Activated CD4-positive, alpha-beta T cell treated with anti-CD3 and anti-CD28 coated beads, Interleukin-2, Interleukin-6, amounts not matched to agents 100 ng/mL and 50 ng/mL, durations not matched to agents 16 hours and 8 hours (primary cell): Measurements from ENCODE around the gene SLC25A39.
"Not testable (repeated sequence)": the region's sequence is repeated elsewhere in the genome, so short reads cannot be mapped to it uniquely, and the experiment has no call there.

Experiments used
- DNase-seq: peaks from one replicate; pipeline ENCODE4 v3.0.0-alpha.2; 2020

Gene SLC25A39

DNA sequence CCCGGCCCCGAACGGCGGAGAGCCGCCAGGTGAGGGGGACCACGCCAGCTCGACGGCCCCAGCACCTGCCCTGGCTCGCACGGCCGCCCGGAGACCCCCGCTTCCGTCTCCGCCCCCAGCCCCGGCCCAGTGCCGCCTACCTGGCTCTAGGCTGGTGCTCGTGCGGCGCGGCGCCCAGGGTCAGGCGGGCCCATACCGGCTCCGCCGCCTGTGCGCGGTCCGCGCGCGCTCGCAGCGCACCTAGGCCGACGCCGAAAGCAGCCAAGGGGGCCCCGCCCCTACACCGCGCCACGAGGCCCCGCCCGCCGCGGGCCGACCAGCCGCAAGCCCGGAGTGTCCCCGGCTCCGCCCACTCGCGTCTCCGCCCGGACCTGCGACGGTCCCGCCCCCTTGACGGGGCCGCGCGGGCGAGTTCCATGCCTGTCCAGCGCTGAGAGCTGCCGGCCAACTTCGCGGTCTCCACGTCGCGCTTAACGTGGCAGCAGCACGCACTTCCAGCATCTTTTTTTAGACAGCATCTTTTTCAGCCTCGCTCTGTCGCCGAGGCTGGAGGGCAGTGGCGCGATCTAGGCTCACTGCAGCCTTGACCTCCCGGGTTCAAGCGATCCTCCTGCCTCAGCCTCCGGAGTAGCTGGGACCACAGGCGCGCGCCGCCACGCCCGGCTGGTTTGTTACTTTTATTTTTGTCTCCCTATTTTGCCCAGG lies at the start of gene SLC25A39:
TSS of gene SLC25A39 (minus strand) at position 253 of the 705 bp plus-strand sequence. CDS start 1,261 bp downstream, outside the sequence.
- DNase-seq: peak; percentile 97

- no peak for DNase-seq
Measured at GRCh38 chr17:44372036-44372435, 47.4 kb upstream of the SLC25A39 start.

DNA sequence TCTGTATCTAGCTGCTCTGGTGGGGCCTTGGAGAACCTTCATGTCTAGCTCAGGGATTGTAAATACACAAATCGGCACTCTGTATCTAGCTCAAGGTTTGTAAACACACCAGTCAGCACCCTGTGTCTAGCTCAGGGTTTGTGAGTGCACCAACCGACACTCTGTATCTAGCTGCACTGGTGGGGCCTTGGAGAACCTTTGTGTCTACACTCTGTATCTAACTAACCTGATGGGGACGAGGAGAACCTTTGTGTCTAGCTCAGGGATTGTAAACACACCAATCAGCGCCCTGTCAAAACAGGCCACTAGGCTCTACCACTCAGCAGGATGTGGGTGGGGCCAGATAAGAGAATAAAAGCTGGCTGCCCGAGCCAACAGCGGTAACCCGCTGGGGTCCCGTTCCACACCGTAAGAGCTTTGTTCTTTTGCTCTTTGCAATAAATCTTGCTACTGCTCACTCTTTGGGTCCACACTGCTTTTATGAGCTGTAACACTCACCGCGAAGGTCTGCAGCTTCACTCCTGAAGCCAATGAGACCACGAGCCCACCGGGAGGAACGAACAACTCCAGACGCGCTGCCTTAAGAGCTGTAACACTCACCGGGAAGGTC lies 44.9 kb upstream of the SLC25A39 start:
- DNase-seq: not testable (repeated sequence)

- not testable (repeated sequence) for DNase-seq
Measured at GRCh38 chr17:44368391-44369243, 44.0 kb upstream of the SLC25A39 start.

- DNase-seq: no peak
Measured at GRCh38 chr17:44367231-44367979, 42.8 kb upstream of the SLC25A39 start.

- DNase-seq: not testable (repeated sequence)
Measured at GRCh38 chr17:44365051-44365450, 40.4 kb upstream of the SLC25A39 start.

- DNase-seq: peak; percentile 75
Measured at GRCh38 chr17:44363613-44364159, 39.1 kb upstream of the SLC25A39 start, which contains the start of gene FAM171A2. Gene FAM171A2 (minus strand): TSS chr17:44363853. CDS start chr17:44363714, 139 bp downstream.

DNA sequence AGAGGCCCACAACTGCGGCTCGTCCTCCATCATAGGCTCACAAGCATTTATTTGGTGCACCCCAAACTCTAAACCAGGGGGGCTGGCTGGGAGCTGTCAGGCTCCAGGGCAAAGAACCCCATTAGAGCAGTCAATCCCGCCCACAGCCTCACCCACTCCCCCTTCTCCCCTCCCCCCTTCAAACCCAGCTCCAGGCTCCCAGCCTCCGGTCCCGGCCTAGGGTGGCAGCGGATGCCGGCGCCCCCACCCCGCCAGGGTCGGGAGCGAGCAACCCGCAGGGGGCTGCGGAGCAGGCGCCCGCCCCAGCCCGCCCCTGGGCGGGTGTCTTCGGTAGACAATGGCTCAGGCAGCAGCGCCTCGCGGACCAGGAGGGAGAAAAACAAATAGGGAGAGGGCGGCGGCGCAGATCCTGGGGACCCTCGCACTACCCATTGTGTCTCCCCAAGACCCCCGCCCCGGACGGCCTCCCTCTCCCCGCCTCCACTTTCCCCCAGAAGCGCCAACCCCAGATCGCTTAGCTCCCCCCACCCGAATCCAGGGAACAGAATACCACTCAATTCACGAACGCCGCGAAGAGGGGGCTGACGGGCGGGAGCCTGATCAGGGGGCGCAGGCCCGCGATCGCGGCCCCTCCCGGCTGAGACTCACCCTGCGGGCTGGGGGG lies 38.5 kb upstream of the SLC25A39 start:
- DNase-seq: no peak

DNA sequence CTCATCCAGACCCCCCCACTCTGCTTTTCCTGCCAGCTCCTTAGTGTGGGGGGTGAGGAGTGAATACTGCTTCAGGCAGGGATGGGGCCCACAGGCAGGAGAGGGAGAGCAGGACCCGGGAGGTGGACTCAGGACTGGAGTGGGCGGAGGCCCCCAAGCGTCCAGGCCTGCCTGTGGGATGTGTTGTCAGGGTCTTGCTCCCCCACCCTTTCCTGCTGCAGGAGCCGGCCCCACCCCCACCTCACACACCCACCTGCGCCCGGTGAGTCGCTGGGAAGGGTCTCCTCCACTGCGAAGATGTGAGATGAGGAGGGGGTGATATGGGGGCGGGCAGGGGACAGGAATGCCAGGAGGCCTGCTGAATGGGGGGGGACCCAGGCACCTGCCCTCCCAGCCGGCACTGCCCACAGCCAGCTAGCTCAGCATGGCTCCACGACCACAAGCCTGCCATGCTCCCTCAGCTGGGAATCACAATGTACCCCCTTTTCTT lies 37.9 kb upstream of the SLC25A39 start:
- DNase-seq: no peak

DNA sequence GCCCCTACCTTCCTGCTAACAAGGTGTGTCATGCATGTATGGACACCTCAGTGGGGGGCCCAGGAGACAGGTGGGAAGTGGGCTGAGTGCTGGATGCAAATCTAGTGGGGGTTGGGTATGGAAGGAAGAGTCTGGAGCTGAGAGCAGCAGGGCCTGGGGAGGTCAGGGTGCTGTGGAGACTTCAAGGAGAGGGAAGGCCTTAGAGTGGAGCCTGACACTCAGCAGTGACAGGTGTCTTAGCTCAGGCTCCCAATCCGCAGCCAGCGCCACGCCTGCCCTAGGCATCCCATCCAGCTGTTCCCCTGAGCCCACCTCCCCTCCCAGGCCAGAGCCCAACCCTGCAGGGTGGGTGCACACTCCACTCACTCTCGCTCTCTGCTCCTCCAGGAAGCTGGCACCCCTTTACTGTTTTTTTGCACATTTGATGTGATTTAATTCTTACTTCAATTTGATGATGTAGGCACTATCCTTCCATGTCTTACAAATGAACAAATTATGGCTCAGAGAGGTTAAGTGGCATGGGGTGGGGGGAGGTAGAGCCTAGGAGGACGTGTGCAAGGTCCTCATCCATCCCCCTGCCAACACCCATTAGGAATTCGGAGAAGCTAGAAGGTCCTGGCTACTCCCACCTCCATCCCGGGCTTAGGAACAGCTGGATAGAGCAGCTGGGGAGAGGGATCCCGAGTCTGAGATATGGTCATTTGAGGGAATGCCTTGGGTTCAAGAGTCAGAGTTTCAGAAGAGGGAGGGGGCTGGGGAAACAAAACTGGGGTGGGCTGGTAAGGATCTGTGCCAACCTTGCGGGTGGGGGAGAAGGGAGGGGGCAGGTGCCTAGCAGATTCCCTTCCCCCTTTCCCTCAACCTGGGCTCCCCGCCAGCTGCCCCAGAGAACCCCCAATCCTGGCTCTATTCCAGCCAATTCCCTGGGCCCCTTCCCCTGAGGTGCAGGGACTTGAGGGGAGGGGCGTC lies 37.0 kb upstream of the SLC25A39 start:
- DNase-seq: no peak

- DNase-seq: no peak
Measured at GRCh38 chr17:44360826-44361225, 36.2 kb upstream of the SLC25A39 start.

DNA sequence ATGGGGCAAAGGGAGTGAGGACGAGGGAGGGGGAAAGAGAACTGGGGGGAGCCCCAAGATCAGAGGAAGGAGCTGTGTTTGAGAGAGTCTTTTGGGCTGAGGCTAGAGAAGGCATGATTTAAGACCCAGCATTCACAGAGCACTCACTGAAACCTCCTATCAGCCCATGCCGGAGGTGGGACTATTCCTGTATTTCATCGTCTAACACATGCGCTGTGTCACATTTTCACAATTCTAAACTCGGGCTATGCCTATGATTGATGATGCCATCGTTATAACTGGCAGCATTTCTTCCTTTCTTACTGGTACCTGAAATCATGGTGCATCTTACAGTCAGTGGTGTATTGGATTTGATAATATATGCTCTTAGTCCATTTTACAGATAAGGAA lies 35.5 kb upstream of the SLC25A39 start:
- DNase-seq: no peak

- no peak for DNase-seq
Measured at GRCh38 chr17:44359458-44360143, 35.0 kb upstream of the SLC25A39 start.

- DNase-seq: no peak
Measured at GRCh38 chr17:44359006-44359405, 34.4 kb upstream of the SLC25A39 start.

GRCh38 chr17:44358066-44358465 lies 33.4 kb upstream of the SLC25A39 start:
- no peak for DNase-seq

GRCh38 chr17:44356241-44356640 lies 31.6 kb upstream of the SLC25A39 start:
- no peak for DNase-seq

DNA sequence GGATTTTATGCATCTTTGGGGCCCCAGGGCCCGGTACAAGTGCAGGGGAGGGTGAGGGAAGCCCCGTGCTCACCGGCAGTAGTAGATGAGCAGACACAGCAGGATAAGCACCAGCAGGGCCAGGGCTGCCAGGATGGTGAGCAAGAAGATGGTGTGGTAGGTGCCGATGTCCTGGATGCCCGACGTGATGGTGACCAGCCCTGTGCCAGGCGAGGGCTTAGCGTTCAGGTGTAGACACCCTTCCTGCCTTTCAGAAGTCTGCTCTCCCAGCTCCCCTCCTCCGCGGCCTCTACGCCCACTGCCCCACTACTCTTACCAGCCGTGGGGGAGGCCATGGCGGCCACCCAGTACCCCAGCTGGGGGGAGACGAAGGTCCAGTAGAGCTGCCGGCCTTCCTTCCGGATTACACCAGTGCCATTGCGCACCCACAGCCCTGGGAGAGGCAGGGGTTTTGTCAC lies 31.0 kb upstream of the SLC25A39 start:
- DNase-seq: no peak

DNA sequence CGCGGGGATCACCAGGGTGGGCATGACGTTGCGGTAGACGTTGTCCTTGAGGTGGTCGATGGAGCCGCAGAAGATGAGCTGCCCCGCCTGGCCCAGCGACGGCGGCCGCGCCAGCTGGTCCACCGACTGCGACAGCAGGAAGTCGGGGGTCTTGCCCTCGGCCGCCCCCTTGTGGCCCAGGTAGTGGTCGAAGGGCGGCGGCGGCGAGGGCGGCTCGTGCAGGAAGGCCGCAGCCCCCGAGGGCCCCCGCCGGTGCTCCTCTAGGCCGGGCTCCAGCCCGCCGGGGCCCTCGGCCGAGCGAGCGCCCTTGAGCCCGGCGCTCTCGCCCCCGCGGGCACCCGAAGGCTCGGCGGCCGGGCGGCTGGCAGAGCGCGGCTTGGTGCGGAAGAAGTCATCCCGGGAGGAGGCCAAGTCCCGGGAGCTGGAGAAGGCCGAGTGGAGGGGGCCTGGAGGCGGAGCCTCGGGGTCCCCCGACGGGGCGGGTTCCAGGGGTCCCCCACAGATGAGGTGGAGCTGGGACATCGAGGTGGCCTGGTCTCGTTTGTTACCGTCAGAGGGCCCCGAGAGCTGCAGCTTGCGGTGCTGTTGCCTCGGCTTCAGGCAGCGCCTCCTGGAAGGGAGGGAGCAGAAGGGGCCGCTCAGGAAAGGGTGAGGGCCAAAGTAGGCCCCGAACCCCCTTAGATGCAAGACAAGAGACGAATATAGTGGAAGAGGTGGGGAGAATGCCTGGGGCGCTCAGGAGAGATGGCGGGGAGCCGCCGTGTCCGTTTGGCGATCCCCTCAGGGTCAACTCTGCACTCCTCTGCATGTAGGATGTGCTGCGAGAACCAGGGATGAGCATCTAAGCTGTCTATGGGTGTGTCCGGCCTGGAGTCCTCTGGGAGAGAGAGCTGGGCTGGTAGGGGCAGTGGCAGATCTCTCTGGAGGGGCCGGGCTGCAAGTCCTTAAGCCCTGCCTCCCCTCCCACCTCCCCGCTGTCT lies 30.2 kb upstream of the SLC25A39 start:
- DNase-seq: peak; percentile 61
